ENCODE measurements around the gene CFAP251.

DNA sequence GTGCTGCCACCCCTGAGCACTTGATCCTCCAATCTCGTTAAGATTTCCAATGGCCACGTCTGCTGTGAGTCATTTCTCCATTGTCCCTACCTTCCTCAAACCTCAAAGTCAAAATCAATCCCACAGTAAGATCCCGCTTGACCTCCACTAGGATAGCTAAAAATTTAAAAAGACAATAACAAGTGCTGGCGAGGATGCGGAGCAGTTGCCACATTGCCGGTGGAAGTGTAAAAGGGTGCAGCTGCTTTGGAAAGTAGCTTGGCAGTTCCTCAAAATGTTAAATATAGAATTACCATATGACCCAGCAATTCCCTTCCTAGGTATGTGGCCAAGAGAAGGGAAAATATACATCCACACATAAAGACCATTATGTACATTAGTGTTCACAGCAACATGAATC is 93.8 kb downstream of the CFAP251 start:
- TF ChIP-seq, protein P1, sequence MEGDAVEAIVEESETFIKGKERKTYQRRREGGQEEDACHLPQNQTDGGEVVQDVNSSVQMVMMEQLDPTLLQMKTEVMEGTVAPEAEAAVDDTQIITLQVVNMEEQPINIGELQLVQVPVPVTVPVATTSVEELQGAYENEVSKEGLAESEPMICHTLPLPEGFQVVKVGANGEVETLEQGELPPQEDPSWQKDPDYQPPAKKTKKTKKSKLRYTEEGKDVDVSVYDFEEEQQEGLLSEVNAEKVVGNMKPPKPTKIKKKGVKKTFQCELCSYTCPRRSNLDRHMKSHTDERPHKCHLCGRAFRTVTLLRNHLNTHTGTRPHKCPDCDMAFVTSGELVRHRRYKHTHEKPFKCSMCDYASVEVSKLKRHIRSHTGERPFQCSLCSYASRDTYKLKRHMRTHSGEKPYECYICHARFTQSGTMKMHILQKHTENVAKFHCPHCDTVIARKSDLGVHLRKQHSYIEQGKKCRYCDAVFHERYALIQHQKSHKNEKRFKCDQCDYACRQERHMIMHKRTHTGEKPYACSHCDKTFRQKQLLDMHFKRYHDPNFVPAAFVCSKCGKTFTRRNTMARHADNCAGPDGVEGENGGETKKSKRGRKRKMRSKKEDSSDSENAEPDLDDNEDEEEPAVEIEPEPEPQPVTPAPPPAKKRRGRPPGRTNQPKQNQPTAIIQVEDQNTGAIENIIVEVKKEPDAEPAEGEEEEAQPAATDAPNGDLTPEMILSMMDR (IDR thresholded peaks at IDR 0.05) = no peak
- no peak for TF ChIP-seq POLR2AphosphoS5 (IDR thresholded peaks at IDR 0.05)

Data from sigmoid colon (tissue), 4 donors.